ENCODE results near the gene PRELID2. TPM values are rescaled to one million over a fixed set of nuclear protein-coding genes. Genes with fewer than 3 reads are reported as not detected.

PRELID2 gene
- total RNA-seq, 1 donor from 2014 or later = 58.1 TPM

DNA sequence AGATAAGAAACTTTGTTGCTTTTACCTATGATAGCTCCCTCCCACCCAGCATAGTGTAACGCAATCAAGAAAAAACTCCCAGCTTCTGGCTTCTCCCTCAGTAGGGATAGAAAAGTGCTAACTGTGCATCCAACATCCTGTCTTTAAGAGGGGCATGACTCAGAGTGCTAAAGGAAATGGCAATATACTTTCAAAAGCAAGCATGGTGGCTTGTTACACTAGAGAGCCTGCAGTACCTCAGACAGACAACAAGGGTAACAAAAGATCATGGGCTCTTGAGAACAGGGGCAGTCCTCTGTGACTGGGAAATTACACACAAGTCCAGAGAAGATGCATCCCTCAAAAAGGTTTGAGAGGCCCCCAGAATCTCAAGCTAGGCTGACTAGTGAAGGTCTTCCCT, 37.8 kb downstream of the PRELID2 start:
- DNase-seq (ENCODE audit: low spot score) = no peak

DNA sequence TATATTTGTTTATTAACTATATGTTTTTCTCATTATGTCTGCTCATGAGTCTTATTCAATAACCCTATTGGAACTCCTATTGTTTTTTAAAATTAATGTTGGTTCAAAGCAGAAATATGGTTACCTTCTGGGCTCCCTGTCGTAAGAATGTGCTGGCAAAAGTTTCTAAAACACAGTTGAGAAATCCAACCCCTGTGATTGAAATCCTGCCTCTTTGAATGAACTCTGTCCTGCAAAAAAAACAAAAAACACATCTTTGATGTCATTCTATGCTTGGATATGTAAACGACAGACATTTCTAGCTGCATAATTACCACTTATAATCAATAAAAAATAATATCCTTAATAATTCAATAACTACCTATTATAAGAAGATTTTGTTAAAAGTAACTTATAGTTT, 38.8 kb downstream of the PRELID2 start:
- no peak for DNase-seq (ENCODE audit: low spot score)

DNA sequence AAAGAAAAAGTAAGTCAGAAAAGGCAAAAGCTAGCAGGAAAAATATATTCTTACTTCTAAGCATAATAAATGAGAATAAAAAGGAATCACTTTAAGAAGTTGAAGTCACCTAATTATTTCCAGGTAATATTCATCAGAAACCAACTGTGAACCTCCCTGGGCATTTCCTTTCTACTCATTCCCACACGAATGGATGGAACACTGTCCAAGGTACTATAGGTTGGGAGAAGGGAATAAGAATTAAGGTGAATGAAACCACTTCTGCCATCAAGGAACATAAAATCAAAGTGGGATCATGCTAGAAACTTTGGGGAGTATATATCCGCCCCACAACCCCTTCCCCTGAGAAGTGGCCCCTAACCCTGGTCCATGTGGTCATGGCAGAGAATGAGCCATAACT, 41.6 kb downstream of the PRELID2 start:
- DNase-seq (ENCODE audit: low spot score) = no peak

DNA sequence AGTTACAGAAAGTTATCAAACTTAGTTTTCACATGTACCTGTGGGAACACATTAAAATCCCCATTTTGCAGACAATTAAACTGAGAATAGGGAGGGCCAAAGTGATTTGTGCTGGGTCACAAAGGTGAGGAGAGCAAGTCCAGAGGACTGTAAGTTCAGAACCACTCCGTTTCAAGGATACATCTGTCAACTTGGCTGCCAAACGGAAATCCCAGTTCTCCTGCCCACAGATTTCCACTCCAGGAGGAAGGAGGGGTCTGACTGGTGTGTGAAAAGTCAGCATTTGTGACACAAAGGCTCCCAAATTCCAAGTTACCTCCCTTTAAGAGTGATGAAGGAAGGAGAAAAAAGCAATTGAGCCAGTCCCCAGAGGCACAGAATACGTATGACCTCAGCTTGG, 42.3 kb downstream of the PRELID2 start:
- DNase-seq (ENCODE audit: low spot score) = no peak

DNA sequence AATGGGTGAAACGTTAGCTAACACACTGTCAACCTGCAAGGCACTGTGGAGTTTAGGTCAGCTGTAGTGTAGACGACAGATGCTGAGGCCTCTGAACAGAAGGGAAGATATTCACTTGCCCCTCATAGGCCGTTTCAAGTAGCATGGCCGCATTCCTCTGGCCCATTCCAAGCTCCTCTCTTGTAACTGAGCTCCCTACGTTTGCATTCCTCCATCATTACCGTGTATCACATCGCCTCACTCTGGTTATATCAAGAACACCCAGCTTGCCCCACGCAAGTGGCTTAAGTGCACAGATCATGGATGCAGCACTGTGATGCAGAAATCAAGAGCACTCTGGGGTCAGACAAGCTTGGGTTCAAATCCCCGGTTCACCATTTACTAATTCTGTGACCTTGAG, 43.3 kb downstream of the PRELID2 start:
- DNase-seq (ENCODE audit: low spot score) = no peak

DNA sequence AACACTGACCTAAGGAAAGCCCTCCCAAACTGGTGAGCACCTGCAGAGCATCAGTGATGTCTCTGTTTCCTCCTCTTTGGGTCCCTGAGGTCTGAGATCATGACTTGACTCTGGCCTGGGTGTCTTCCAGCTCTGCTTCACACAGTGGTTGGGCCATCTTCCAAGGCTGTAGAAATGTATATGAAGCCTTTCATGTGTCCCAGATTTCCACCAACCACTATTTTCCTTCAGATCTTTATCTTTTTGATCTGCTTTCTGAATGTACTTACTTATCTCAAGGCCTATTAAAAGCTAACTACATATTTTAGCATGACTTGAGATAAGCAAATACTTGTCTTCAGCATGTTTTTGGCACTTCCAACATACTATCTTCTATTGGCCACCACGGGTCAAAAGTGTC, 47.1 kb downstream of the PRELID2 start:
- DNase-seq (ENCODE audit: low spot score) = no peak

DNA sequence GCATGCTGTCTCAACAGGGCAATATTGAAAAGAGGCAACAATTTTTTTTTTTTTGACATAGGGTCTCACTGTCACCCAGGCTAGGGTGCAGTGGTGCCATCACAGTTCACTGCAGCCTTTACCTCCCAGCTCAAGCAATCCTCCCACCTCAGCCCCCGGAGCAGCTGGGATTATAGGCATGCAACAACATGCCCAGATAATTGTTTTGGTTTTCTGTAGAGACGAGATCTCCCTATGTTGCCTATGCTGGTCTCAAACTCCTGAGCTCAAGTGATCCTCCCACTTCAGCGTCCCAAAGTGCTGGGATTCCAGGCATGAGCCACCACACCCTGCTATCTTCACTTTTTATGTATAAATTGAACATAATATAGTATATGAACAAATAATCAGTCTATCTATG, 47.6 kb downstream of the PRELID2 start:
- no peak for DNase-seq (ENCODE audit: low spot score)

DNA sequence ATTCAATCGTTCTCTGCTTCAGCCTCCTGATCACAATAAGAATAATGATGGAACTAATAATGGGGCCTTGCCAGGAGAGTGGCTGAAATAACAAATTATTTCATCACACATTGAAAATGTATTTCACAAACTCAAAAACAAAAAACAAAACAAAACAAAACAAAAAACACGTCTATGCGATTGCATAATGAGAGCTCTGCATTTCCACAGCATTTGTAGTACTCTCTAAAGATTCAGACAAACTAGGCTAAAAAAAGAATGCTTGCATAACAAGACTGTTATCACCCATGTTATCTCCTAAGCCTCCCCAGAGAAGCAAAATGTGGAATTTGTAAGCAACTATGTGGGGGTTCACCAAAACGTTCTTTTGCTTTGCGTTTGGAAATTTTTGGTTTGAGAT, 48.1 kb downstream of the PRELID2 start:
- DNase-seq (ENCODE audit: low spot score) = no peak

DNA sequence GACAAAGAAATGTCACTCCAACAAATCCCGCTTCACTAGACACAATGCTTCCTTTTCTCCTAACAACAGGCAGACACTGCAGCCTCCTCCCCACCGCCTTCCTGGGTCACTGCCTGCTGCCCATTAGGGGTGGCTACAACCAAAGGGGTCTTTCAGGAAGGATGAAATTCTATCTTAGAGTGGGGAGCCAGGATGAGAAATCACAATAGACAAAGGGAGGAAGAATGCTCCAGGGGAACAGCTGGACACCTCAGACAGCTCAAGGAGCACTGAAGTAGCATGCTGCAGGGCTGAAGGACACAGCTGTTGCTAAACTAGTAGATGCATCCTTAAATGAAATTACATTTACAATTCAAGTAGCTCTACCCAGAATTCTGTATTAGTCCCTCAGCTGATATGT, 54.2 kb downstream of the PRELID2 start:
- no peak for DNase-seq (ENCODE audit: low spot score)

DNA sequence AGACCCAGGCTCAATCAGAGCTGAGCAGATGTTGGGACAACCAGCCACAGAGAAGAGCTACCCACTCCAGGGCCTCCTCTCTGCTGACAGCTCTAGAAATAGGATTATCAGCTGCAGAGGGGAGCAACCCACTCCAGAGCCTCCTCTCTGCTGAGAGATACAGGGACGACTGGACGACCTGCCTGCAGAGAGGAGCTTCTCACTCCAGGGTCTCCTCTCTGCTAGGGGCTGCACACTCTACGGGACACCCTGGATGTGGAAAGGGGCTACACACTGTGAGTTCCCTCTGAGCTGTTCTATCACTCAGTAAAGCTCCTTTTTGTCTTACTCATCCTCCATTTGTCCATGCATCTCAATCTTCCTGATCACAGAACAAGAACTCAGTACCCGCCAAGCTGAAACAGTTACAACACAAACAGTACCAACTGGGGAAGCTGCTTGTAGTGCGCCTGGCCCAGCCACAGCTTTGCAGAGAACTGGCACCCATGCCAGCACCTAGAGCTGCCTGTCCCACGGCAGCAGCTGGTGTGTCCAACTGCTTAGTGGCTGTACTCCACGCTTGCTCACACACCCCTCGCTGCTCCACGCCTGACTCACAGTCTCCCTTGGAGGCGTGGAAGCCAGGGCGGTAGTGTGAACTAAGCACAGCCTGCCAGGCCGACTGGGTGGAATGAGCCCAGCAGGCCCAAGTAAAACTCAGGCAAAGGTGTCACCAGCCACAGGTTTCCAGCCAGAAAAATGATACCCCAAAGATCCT, 56.8 kb downstream of the PRELID2 start:
- DNase-seq (ENCODE audit: low spot score) = no peak

DNA sequence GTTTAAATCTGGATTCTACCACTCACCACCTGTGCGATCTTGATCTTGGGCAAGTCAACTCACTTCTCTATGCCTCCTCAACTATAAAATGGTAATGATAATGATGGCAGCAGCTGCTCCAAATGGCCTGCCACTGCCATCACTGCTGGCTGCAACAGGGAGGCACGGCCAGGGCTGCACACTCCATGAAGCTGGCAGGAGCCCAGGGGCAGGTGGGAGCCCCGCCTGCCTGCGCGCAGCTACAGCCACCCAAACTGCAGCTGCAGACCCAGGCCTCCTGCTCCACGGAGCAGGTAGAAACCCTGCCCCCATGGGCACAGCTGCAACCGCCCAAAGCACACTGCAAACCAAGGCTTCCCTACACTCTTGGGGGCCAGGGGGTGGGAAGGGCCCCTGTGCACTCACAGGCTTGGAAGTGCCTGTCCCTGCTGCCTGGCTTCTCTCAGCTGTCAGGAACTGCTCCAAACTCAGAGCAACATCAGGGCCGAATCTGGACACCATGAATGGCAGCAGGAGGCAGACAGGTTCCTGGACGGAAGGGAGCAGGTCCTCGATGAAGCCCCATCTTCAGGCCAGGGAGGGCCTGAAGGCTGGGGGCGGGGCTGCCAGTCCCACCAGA, 57.6 kb downstream of the PRELID2 start:
- DNase-seq (ENCODE audit: low spot score) = no peak

DNA sequence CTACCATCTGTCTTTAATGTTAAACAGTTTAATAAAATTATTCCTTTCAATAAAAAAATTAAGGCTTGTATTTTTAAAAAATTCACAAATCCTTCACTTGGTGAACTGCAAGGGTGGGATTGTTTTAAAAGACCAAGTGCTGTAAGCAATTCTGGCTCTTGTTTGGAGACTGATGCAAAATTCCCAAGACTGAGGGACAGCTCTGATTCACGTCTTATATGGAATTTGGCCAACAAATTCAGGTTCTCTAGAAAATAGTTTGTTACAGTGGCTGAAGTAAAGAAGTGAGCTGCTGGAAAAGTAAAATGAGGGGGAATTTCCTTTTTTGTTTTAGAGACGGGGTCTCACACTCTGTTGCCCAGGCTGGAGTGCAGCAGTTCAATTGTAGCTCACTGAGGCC, 58.3 kb downstream of the PRELID2 start:
- no peak for DNase-seq (ENCODE audit: low spot score)

DNA sequence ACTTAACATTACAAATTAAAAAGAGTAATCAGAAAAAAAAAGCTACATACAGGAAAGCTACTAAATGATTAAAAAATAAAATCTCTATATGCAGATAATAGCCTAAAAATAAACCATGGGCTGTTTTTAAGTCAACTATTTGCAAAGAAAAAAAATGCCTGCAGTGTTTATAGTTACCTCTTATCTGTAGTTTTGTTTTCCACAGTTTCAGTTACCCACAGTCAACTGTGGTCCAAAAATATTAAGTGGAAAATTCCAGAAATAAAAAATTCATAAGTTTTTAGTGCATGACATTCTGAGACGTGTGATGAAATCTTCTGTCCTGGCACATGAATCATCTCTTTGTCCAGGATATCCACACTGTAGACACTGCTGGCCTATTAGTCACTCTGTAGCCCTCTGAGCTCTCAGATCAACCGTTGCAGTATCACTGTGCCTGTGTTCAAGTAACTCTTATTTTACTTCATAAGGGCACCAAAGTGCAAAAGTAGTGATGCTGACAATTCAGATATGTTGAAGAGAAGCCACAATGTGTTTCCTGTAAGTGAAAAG, 59.2 kb downstream of the PRELID2 start:
- peak; percentile 13 for DNase-seq (ENCODE audit: low spot score)

DNA sequence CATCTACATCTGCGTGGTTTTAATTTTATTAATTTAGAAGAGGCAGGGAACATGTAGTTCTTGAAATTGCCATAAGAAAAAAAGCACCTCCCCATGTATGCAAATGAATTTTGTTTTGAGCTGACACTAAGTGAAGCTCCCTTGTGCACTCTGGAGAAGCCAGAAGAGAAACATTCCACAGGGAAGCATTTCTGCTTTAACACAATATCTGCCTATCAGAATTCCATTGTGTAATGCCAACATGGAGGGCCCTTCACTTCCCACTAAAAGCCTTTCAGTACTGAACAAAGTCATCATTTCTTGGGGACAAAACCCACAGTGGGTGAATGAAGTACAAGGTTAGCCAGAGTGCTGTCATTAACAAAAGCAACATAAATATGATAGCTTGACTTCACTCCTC, 59.7 kb downstream of the PRELID2 start:
- no peak for DNase-seq (ENCODE audit: low spot score)

DNA sequence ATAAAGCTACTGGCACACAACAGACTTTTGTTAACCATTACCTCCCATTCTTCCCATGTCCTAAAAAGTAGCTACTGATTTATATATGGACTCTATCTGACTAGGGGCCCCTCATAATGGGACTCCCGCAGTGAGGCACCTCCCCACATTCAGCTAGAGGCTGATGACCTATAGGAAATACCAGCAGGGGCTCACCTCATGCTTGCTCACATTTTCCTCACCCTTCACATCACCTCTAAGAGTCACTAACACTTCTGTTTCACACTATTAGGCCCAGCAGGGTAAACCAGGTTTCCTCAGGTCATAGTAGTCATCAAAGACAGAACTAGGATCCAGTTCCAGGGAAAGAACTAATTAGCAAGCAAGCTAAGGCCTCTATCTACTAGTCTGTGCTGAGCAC, 60.7 kb downstream of the PRELID2 start:
- no peak for DNase-seq (ENCODE audit: low spot score)

DNA sequence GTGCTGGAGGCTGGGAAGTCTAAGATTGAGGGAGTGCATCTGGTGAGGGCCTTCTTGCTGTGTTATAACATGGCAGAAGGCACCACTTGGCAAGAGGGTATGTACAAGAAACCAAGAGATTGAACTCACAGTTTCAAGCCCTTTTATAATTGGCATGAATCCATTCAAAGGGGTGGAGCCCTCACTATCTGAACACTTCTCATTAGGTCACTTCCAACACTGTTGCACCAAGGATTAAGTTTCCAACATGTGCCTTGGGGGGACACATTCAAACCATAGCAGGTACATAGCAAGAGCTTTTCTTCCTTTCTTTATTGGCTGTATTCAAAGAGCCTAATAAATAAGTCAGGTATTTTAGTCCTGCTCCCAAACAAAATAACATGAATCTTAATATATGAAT, 62.7 kb downstream of the PRELID2 start:
- no peak for DNase-seq (ENCODE audit: low spot score)

DNA sequence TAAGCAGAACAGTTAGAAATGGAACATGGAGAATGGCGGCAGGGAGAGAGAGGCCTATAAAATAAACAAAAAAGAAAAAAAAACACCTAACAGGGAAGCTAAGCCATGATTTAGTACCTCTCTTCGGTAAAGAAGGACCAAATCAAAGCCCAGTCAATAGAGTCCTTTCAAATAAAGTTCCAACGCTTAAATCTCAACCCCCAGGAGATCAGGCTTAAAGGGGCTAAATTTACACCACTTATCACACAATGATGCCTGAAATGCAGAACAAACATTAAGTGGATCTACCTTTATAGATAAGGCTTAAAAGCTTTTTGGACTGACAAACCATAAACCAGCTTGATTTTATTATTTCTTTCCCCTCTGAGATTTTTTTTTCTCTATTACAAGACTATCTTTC, 66.3 kb downstream of the PRELID2 start:
- no peak for DNase-seq (ENCODE audit: low spot score)

DNA sequence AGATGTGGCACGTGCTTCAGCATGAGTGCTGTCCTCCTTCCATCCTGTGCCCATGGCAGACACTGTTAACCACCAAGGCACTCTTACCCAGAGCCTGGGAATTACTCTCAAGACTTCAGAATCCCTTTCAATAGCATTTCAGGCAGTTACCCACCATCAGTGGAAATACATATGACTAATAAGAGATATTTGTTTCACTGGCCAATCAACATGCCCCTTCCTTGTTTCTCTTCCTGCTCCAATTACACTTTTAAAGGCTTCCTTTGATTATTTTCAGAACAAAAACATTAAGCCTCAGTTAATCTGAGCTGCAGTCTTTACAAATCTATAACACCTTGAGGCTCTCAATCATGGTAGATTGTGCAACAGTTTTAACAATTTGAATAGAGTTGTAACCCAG, 70.8 kb downstream of the PRELID2 start:
- no peak for DNase-seq (ENCODE audit: low spot score)

DNA sequence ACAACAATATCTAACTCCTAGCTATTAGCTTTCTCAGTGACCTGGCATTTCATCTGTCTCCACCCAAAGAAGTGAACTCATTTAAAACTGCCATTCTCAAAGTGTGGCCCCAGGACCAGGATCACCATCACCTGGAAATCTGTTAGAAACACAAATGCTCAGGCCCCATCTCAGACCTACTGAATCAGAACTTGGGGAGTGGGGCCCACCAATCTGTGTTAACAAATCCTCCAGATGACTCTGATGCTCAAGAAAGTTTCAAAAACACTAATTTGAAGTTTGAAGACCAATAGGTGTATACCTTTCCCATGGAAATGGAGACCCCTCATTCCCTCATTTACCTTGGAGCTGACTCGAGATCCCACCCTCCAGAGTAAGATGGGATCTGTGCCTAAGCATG, 72.3 kb downstream of the PRELID2 start:
- no peak for DNase-seq (ENCODE audit: low spot score)

DNA sequence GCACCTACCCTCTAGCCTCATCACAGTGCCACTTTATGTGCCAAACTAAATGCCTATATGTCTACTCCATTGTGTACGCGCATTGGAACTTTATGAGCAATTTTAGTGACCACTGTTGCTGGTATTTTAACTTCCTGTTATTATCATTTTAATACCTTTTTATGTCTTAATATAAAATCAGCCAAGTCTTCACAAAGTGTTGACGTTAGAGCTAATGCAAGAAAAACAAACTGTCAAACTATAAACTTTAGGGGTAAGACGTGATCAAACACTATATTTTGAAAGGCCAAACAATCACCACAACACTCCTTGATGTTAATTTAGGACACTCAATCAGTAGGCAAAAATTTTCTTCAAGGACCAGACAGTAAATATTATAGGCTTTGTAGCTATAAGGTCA, 73.9 kb downstream of the PRELID2 start:
- DNase-seq (ENCODE audit: low spot score) = no peak

DNA sequence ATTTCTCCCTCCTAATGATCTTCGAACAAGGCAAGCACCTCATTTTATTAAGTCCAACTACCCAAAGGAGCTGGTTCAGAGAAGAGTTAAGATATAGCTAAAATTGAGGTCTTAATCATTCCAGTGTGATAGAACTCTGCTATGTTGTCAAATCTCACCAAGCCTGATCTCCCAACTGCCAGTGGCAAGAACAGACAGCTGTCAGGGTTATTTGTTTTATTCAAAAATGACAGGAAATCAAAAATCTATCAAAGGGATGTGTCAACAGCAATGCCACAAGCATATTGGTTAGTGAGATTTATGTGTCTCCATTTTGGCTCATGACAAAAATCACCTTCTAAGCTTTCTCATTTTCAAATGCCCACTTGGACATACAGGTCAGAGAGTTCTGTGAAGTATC, 74.5 kb downstream of the PRELID2 start:
- no peak for DNase-seq (ENCODE audit: low spot score)

DNA sequence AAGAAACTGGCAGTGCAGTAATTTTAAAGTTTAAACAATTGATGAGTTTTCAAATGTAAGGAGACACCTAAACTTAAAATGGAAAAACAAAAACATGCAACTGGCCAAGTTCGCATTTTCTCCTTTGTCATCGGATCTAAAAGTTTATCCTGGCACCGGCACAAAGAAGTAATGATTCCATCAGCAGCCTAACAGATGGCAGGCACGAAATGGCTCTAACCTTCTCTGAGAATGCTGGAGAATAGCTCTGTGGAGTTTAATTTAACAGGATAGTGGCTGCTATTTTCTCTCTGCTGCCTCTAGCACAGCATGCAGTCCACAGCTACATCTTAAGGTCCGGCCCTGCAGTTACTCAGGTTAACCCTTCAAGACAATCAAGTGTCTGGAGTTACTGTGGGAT, 82.2 kb downstream of the PRELID2 start:
- DNase-seq (ENCODE audit: low spot score) = no peak

DNA sequence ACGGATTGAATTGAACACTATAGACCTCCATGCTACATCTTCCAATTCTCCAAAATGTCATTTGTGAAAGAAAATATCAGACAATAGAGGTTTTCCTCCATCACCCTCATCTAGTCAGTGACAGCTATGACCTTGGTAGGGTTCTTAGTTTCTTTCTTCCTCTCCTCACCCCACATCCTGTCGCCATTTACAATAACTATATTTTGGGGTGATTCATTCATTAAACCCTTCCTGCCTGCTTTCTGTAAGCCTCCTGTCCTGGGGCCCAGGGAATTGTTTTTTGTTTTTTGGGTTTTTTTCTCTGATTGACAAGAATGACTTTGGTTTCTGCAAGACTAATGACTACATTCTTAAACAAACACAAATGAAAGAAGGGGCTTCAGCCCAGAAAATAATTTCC, 82.6 kb downstream of the PRELID2 start:
- DNase-seq (ENCODE audit: low spot score) = no peak

DNA sequence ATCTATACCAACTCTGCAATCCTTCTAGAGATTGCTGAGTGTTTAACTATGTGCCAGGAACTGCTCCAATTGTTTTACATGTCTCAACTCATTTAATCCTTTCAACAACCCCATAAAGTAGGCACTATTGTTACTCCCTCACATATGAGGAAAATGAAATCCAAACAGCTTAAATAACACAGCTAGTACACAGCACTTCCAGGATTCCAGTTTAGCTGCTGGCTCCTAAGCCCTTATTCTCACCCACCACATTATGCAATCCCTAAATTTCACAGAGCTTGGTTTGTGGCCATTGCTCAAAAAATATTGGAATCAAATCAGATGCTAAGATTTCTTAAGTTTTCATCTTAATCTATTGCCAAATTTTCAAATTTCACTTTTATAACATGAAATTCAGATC, 84.9 kb downstream of the PRELID2 start:
- no peak for DNase-seq (ENCODE audit: low spot score)

All from mucosa of gallbladder (tissue), 1 donor.